T-helper 17 cell (primary cell): Measurements from ENCODE around the gene FAM193A. TPM values are rescaled to one million over a fixed set of nuclear protein-coding genes. Genes with fewer than 3 reads are reported as not detected.
"Not testable (repeated sequence)": the region's sequence is repeated elsewhere in the genome, so short reads cannot be mapped to it uniquely, and the experiment has no call there.

Experiments used
- ATAC-seq: fragments of 150-1000 bp; cut with Tn5 transposase; 2 replicates; pipeline ENCODE4 v1.10.0; 2021; ENCODE audit warnings: mild to moderate bottlenecking, moderate library complexity
- DNase-seq, 3 donors: peaks; one replicate each; pipeline versions ENCODE4 v3.0.0 to v3.0.0-alpha.2; 2020 to 2021
- H3K9me3 ChIP-seq: one replicate; pipeline ENCODE4 v1.7.0; 2013; ENCODE audit warnings: low read length, mild to moderate bottlenecking; ENCODE audit not compliant: control insufficient read depth, poor library complexity, severe bottlenecking
- H3K27ac Mint-ChIP-seq: one replicate; pipeline ENCODE4 v1.8.0; 2022; ENCODE audit warnings: mild to moderate bottlenecking, moderate library complexity, mixed read lengths
- H3K27me3 Mint-ChIP-seq: one replicate; pipeline ENCODE4 v1.8.0; 2022; ENCODE audit warnings: mixed read lengths
- H3K36me3 Mint-ChIP-seq: one replicate; pipeline ENCODE4 v1.8.0; 2022; ENCODE audit warnings: low read depth, mixed read lengths
- H3K4me1 Mint-ChIP-seq: one replicate; pipeline ENCODE4 v1.8.0; 2022; ENCODE audit warnings: mild to moderate bottlenecking, mixed read lengths
- H3K4me3 Mint-ChIP-seq: one replicate; pipeline ENCODE4 v1.8.0; 2022; ENCODE audit warnings: mild to moderate bottlenecking, moderate library complexity, mixed read lengths
- total RNA-seq, 4 donors: library from RNA in 2 of 4; stranded (reverse) in 2 of 4; gene quantifications; one replicate each; pipeline ENCODE4 v1.2.3 and lab custom pipeline; 2022 to 2026

The FAM193A gene
- total RNA-seq, 2 donors from 2014 or later, result 34.8 to 39.8 TPM

- Mint-ChIP-seq H3K4me3 (no peak overlapping the region), H3K4me1 (peaks cover 8% of the 10 kb centered on the region), H3K27ac (peak overlapping the region; percentile 65), H3K27me3 (no peaks in the 10 kb centered on the region), H3K36me3 (peaks cover 11% of the 10 kb centered on the region)
- no peak for DNase-seq
- no peaks in the 10 kb centered on the region for H3K9me3 ChIP-seq
- ATAC-seq, result no peak
These were observed 192.5 kb downstream of the FAM193A start for GRCh38 chr4:2728806-2729532.

GRCh38 chr4:2729533-2729875, 193.1 kb downstream of the FAM193A start:
- DNase-seq, result no peak
- no peaks in the 10 kb centered on the region for H3K9me3 ChIP-seq
- ATAC-seq, result no peak
- no peaks in the 10 kb centered on the region for H3K27me3 Mint-ChIP-seq
- H3K27ac Mint-ChIP-seq, result peak overlapping the region; percentile 65
- no peak overlapping the region for H3K4me3 Mint-ChIP-seq
- H3K4me1 Mint-ChIP-seq, result peaks cover 7% of the 10 kb centered on the region
- H3K36me3 Mint-ChIP-seq, result peaks cover 11% of the 10 kb centered on the region

GRCh38 chr4:2731907-2732317, 195.5 kb downstream of the FAM193A start:
- DNase-seq (no peak), ATAC-seq (no peak)
- H3K4me1 Mint-ChIP-seq, result peaks cover 9% of the 10 kb centered on the region
- no peak overlapping the region for H3K4me3 Mint-ChIP-seq
- H3K9me3 ChIP-seq, result no peaks in the 10 kb centered on the region
- H3K27ac Mint-ChIP-seq, result peak overlapping the region; percentile 74
- H3K27me3 Mint-ChIP-seq, result no peaks in the 10 kb centered on the region
- peaks cover 13% of the 10 kb centered on the region for H3K36me3 Mint-ChIP-seq

- DNase-seq (no peak), ATAC-seq (no peak)
- H3K36me3 Mint-ChIP-seq, result peaks cover 13% of the 10 kb centered on the region
- peak overlapping the region; percentile 74 for H3K27ac Mint-ChIP-seq
- peaks cover 9% of the 10 kb centered on the region for H3K4me1 Mint-ChIP-seq
- H3K27me3 Mint-ChIP-seq, result no peaks in the 10 kb centered on the region
- H3K4me3 Mint-ChIP-seq, result no peak overlapping the region
- H3K9me3 ChIP-seq, result no peaks in the 10 kb centered on the region
These were observed 196.1 kb downstream of the FAM193A start for GRCh38 chr4:2732526-2732925.

- DNase-seq, result no peak
- peaks cover 9% of the 10 kb centered on the region for H3K4me1 Mint-ChIP-seq
- no peaks in the 10 kb centered on the region for H3K27me3 Mint-ChIP-seq
- peak; percentile 21 for ATAC-seq
- no peaks in the 10 kb centered on the region for H3K9me3 ChIP-seq
- peaks cover 13% of the 10 kb centered on the region for H3K36me3 Mint-ChIP-seq
- H3K4me3 Mint-ChIP-seq, result no peak overlapping the region
- H3K27ac Mint-ChIP-seq, result peak overlapping the region; percentile 74
These were observed 196.8 kb downstream of the FAM193A start for GRCh38 chr4:2733001-2733843.

GRCh38 chr4:2733844-2734574, 197.6 kb downstream of the FAM193A start:
- Mint-ChIP-seq H3K27me3 (no peaks in the 10 kb centered on the region), H3K27ac (peak overlapping the region; percentile 27), H3K36me3 (peaks cover 13% of the 10 kb centered on the region), H3K4me3 (no peak overlapping the region), H3K4me1 (peaks cover 9% of the 10 kb centered on the region)
- ATAC-seq (no peak), DNase-seq (no peak)
- H3K9me3 ChIP-seq, result no peaks in the 10 kb centered on the region

- Mint-ChIP-seq H3K4me3 (no peak overlapping the region), H3K36me3 (peaks cover 13% of the 10 kb centered on the region), H3K27me3 (no peaks in the 10 kb centered on the region), H3K4me1 (peaks cover 9% of the 10 kb centered on the region), H3K27ac (peak overlapping the region; percentile 29)
- H3K9me3 ChIP-seq, result no peaks in the 10 kb centered on the region
- ATAC-seq, result no peak
- DNase-seq, result no peak
These were observed 198.2 kb downstream of the FAM193A start for GRCh38 chr4:2734612-2735011.

- peaks cover 11% of the 10 kb centered on the region for H3K4me1 Mint-ChIP-seq
- no peak for DNase-seq
- no peaks in the 10 kb centered on the region for H3K9me3 ChIP-seq
- no peak for ATAC-seq
- no peak overlapping the region for H3K27ac Mint-ChIP-seq
- H3K36me3 Mint-ChIP-seq, result peaks cover 13% of the 10 kb centered on the region
- H3K27me3 Mint-ChIP-seq, result no peaks in the 10 kb centered on the region
- no peak overlapping the region for H3K4me3 Mint-ChIP-seq
These were observed 199.4 kb downstream of the FAM193A start for GRCh38 chr4:2735869-2736268.

GRCh38 chr4:2738296-2738695, 201.8 kb downstream of the FAM193A start:
- H3K27me3 Mint-ChIP-seq, H3K9me3 ChIP-seq, H3K36me3 Mint-ChIP-seq, H3K27ac Mint-ChIP-seq, H3K4me1 Mint-ChIP-seq, H3K4me3 Mint-ChIP-seq, DNase-seq, ATAC-seq: not testable (repeated sequence)

- H3K36me3 Mint-ChIP-seq, result no peaks in the 10 kb centered on the region
- H3K27me3 Mint-ChIP-seq, result no peaks in the 10 kb centered on the region
- H3K27ac Mint-ChIP-seq, result peak overlapping the region; percentile 99
- peaks cover 13% of the 10 kb centered on the region for H3K4me1 Mint-ChIP-seq
- ATAC-seq (no peak), DNase-seq (no peak)
- no peaks in the 10 kb centered on the region for H3K9me3 ChIP-seq
- H3K4me3 Mint-ChIP-seq, result no peak overlapping the region
These were observed 205.2 kb downstream of the FAM193A start for GRCh38 chr4:2741626-2742025.

GRCh38 chr4:2742081-2742822, 205.8 kb downstream of the FAM193A start:
- DNase-seq, result no peak

GRCh38 chr4:2742823-2743517, 206.5 kb downstream of the FAM193A start:
- H3K4me3 Mint-ChIP-seq, result no peak overlapping the region
- H3K36me3 Mint-ChIP-seq, result peaks cover 3% of the 10 kb centered on the region
- no peak for DNase-seq
- peaks cover 25% of the 10 kb centered on the region for H3K4me1 Mint-ChIP-seq
- ATAC-seq, result no peak
- no peaks in the 10 kb centered on the region for H3K27me3 Mint-ChIP-seq
- no peaks in the 10 kb centered on the region for H3K9me3 ChIP-seq
- H3K27ac Mint-ChIP-seq, result peak overlapping the region; percentile 99

More at GRCh38 chr4:2742081-2742822, 205.8 kb downstream of the FAM193A start:
- H3K4me3 Mint-ChIP-seq, result no peak overlapping the region
- peak overlapping the region; percentile 99 for H3K27ac Mint-ChIP-seq
- no peak for ATAC-seq
- no peaks in the 10 kb centered on the region for H3K9me3 ChIP-seq
- peaks cover 18% of the 10 kb centered on the region for H3K4me1 Mint-ChIP-seq
- no peaks in the 10 kb centered on the region for H3K36me3 Mint-ChIP-seq
- no peaks in the 10 kb centered on the region for H3K27me3 Mint-ChIP-seq
